ENCODE results near the gene ATP11A. TPM values are rescaled to one million over a fixed set of nuclear protein-coding genes. Genes with fewer than 3 reads are reported as not detected.

The ATP11A gene
- total RNA-seq, 1 experiment from 2014 or later, result 8.7 TPM

- Histone ChIP-seq H3K79me2 (ENCODE audit: low read length) (0 out of 2 replicates have a peak, but pooled peaks cover 17% of the 10 kb centered on the region), H3K4me1 (ENCODE audit: insufficient read depth, low read length) (no peaks in the 10 kb centered on the region), H3K9ac (ENCODE audit: low read length) (no peak overlapping the region), H2AFZ (ENCODE audit: low read length) (no peak overlapping the region), H3K4me2 (ENCODE audit: low read length) (no peak overlapping the region), H3K9me3 (ENCODE audit: low read length) (no peaks in the 10 kb centered on the region), H3K4me3 (ENCODE audit: low read length) (no peak overlapping the region), H3K36me3 (ENCODE audit: low read depth, low read length) (no peaks in the 10 kb centered on the region), H3F3A (ENCODE audit: low read length, unreplicated experiment) (no peaks in the 10 kb centered on the region), H3K27me3 (ENCODE audit: low read length) (no peaks in the 10 kb centered on the region), H3K9me2 (replicated peaks; ENCODE audit: low read length) (no peaks in the 10 kb centered on the region), H4K20me1 (ENCODE audit: low read length) (no peaks in the 10 kb centered on the region), H3K27ac (ENCODE audit: low read length) (no peak overlapping the region)
- CTCF ChIA-PET, result no interaction called here
- intact Hi-C loops (cut with micrococcal nuclease), result no loop called here
- POLR2A ChIA-PET (ENCODE audit: unreplicated experiment), result no interaction called here
- DNase-seq, result no peak
- BruUV-seq (replicated peaks), result no TSS peak
- no peak for TF ChIP-seq EZH2phosphoT487 (IDR thresholded peaks at IDR 0.05; ENCODE audit: borderline replicate concordance, low read length)
- no peak for TF ChIP-seq CTCF (conservative IDR thresholded peaks at IDR 0.05; ENCODE audit: low read depth, low read length)
- no peak for TF ChIP-seq EZH2 (IDR thresholded peaks at IDR 0.05; ENCODE audit: low read length, unreplicated experiment)
- no peak for ATAC-seq
Measured at GRCh38 chr13:112703449-112704284, 13.8 kb downstream of the ATP11A start.

GRCh38 chr13:112704308-112705145, 14.7 kb downstream of the ATP11A start:
- Histone ChIP-seq H3K27ac (ENCODE audit: low read length) (no peak overlapping the region), H3K79me2 (ENCODE audit: low read length) (0 out of 2 replicates have a peak, but pooled peaks cover 17% of the 10 kb centered on the region), H3K4me3 (ENCODE audit: low read length) (no peak overlapping the region), H3F3A (ENCODE audit: low read length, unreplicated experiment) (no peaks in the 10 kb centered on the region), H3K9me3 (ENCODE audit: low read length) (no peaks in the 10 kb centered on the region), H3K9me2 (replicated peaks; ENCODE audit: low read length) (no peaks in the 10 kb centered on the region), H3K9ac (ENCODE audit: low read length) (no peak overlapping the region), H3K4me2 (ENCODE audit: low read length) (no peak overlapping the region), H3K4me1 (ENCODE audit: insufficient read depth, low read length) (no peaks in the 10 kb centered on the region), H4K20me1 (ENCODE audit: low read length) (no peaks in the 10 kb centered on the region), H3K27me3 (ENCODE audit: low read length) (no peaks in the 10 kb centered on the region), H3K36me3 (ENCODE audit: low read depth, low read length) (no peaks in the 10 kb centered on the region), H2AFZ (ENCODE audit: low read length) (no peak overlapping the region)
- no peak for ATAC-seq
- no TSS peak for BruUV-seq (replicated peaks)
- TF ChIP-seq EZH2phosphoT487 (IDR thresholded peaks at IDR 0.05; ENCODE audit: borderline replicate concordance, low read length), result no peak
- TF ChIP-seq EZH2 (IDR thresholded peaks at IDR 0.05; ENCODE audit: low read length, unreplicated experiment), result no peak
- TF ChIP-seq CTCF (conservative IDR thresholded peaks at IDR 0.05; ENCODE audit: low read depth, low read length), result no peak
- ChIA-PET CTCF (no interaction called here), POLR2A (ENCODE audit: unreplicated experiment) (no interaction called here)
- intact Hi-C loops (cut with micrococcal nuclease), result no loop called here
- DNase-seq, result no peak
